HG03097 (cell line): ENCODE measurements around the gene MAP1LC3B2.

Source experiments
- ATAC-seq: cut with Tn5 transposase; IDR thresholded peaks from one replicate; pipeline ENCODE4 v1.9.1; 2021; ENCODE audit not compliant: unreplicated experiment, low FRiP score

MAP1LC3B2 gene

DNA sequence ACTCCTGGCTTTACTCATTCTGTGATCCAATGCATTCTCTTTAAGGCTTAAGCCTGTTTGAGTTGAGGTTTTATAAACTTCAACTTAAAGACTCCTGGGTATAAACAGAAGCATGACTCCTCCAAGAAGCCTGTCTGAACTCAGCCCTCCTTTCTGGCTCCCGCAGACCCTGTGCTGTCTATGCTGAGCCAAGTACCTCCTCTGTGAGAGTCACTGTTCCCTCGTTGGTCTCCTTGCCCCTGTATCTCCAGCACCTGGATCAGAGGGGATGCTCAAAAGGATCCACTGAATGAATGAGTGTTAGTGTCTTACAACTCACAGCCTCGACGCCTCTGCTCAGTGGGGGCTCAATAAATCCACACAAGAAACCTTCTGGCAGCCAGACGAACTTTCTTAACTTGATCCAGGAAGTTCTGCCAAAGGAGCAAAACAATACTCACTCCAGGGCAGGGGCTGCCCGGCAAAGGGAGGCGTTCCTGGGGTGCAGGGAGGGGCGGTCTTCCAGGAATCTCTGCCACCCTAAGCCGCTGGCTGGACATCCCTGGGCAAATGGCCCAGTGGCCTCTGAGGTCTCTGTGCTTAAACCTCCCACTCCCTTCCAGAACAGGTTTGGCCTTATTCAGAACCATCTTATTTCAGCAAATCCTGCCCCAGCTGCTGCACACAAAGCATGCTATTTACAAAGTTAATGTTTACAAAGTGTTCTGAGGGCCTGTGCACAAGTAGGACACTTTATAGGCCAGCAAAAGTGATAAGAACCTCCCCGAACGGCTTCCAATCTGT is 32.9 kb downstream of the MAP1LC3B2 start:
- no peak for ATAC-seq

DNA sequence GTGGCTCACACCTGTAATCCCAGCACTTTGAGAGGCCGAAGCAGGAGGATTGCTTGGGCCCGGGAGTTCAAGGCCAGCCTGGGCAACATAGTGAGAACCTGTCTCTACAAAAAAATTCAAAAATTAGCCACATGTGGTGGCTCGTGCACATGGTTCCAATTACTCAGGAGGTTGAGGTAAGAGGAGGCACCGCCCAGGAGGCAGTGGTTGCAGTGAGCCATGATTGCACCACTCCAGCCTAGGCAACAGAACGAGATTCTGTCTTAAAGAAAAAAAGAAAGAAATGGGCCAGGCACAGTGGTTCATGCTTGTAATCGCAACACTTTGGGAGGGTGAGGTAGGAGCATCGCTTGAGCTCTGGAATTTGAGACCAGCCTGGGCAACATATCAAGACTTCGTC is 33.5 kb downstream of the MAP1LC3B2 start:
- no peak for ATAC-seq

DNA sequence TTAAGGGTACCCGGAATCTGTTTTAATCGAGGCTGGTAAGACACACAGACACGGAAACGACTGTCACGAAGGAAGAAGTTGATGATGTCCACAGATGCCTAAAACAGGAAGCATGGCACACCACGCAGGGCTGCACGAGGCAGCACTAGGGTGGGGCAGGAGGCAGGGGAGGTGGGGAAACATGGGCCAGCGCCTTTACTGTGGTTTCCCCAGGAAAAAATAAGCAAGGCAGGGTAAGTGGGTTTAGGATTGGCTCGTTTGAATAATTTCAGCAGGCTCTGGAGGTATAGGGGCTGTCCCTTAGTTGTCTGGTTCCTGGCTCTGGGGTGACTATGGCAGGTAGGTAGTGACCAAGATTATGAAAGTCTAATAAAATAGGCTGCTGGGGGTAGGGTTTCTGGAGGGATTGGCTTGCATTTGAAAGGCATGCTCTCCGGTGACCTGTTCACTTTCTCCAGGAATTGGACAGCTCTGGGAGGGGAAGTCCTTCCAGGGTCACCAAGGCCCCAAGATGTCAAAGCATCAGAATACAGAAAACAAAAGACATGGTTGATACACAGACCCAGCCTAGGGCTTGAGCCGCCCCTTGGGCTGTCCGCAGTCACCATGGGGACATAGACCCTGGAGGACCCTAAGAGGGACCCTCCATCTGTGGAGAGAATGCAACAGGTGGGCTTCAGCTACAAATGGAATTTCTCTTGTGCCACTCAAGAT is 35.3 kb downstream of the MAP1LC3B2 start:
- no peak for ATAC-seq

DNA sequence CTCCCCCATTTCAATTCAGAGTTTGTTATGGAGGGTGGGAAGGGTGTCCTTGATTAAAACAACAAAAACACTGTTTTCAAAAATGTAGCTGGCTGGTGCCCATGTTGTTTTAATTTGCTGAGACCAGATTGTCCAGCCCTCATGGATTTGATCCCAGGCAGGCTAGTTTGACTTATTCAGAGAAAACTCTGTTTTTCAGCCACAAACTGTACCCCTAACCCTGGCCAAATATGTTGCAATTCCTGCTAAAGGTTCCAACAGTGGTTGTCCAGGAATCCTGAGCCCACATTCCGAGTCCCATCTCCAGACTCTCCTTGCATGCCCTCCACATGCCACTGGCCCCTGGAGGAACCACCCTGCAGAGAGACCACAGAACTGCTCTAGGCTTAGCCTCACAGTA is 36.0 kb downstream of the MAP1LC3B2 start:
- ATAC-seq: no peak

DNA sequence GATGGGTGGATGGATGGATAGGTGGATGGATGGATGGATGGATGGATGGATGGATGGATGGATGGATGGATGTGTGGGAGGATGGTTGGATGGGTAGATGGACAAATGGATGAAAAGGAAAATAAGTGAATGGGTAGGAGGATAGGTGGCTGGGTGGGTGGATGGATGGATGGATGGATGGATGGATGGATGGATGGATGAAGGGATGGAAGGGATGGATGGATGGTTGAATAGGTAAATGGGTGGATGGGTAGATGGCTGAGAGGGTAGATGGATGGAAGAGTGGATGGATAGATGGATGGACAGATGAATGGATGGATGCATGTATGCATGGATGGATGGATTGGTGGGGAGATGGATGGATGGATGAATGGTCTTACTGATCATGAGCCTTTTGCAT is 36.5 kb downstream of the MAP1LC3B2 start:
- no peak for ATAC-seq

DNA sequence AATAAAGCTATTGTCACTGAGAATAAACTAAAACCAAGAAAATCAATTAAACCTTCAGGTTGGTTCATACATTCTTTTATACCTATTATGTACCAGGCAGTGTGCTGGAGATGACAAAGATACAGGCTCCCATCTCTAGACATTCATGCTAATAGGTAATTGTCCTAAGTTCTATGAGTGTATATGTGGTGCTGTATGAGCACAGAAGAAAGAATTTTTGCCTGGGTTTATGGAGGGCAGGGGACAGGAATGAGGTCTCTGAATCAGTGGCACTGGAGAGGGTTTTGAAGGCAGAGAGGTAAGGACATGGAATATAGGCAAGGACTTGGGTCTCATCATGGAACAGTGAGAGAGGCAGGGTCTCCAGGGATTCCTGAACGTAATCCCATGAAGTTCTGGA is 38.7 kb downstream of the MAP1LC3B2 start:
- no peak for ATAC-seq

DNA sequence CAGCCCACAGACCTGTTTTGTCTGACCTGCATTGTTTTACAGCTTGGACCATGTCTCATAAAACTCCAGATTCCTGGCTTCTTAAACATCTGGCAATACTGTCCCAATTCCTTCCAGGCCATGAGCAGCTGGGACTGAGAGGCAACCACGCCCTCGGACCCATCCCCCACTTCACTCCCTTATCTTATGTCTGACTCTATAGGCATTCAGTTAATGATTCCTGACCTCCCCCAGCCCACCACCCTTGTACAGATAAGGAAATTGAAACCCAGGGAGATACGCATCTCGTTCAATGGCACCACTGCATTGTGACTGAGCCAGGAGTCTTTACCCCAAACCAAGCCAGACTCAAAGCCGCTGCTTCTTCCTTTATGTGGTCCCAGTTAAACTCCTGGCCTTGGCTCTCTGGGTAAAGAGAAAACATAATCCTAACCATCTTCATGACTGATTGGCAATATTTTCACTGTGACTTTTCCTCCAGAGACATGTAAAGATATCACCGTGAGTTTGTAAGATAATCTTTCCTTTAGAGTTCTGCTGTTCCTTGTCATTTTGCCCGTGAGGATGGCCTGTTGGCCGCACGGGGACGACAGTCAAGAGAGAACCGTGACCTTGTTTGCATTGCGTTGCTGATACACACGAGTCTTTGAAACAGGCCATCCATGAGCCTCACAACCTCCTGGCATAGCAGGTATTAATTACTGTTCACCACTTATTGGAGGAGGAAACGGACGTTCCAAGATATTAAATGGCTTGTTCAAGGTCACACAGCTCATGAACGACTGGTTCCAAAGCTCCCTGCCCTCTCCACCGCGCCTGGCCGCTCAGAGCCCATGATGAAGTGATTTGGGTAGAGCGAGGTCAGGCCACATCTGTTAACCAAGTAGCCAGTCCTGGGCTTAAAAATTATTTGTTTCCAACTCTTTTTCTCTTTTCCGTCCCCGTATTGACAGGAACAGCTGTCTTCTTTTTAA is 39.4 kb downstream of the MAP1LC3B2 start:
- ATAC-seq: no peak

DNA sequence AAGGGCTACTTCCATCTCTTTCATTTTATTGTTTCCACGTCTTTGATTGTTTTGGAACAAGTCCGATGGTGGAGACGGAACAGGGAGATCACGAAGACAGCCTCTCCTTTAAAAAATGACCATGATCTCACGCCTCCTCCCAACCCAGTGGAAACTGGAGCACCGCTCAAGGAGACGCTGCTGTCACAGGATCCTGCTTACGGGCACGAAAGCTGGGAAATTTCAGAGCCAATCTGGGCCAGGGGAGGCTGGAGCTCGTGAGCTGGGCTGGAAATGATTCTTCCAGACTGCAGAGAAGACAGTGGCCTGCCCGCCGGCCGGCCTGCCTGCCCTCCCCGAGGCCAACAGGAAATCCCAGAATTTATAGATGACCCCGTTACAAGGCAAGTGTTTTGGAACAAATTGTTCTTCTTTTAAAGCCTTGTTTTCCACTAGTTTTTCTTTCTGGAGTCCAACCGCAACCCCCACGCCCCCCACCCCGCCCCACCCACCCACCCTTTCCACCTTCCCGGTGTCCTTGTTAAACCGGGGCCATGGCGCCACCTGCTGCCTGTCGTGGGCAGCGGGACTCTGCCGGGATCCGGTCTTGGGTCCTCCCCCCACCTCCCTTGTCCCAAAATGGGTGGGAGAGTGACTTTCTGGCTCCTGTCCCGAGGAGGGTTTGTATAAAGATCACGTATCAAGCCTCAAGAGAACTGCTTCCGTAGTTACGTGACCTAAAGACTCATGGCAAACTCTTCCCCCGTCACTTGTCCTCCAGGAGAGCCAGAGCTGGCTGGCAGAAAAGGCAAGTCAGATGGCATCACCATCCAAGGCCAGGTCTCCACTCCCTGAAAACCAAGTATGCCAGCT is 40.3 kb downstream of the MAP1LC3B2 start:
- ATAC-seq: no peak

DNA sequence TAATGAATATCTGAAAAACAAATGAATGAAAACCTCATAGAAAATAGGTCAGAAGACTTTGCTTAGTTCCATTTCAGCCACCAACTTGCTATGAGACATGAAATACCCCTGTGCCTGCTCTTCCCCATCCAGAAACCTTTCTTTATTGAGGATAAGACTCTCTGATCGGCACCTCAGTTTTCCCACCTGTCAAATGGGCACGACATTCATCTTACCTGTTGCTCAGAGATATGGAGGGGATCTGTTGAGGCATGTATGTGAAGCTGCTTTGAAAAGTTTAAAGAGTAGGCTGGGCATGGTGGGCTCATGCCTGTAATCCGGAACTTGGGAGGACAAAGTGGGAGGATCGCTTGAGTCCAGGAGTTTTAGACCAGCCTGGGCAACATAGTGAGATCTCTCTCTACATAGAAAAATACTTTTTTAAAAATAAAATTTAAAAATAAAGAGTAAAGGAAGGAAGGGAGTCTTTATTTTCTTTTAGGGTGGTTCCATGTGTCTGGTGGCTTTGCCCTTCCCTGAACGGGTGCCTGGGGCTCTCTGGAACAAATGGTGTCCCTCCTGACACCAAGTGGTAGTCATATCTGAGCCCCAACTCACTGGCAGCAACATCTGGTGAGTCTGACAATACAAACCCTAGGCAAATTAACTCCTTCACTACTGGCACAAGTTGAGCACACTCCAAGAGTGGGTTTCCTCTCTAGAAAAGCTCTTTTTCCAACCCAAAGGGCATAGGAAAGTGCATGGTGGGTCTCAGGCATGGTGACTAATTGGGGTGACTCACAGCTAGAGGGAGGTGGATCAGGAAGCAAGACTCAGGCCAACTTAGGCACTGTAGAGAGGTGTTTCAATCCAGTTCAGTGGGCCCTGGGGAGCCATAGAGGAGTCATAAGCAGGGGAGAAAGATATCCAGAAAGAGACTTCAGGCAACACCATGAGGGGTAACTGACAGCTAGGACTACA is 42.1 kb downstream of the MAP1LC3B2 start:
- ATAC-seq: no peak

DNA sequence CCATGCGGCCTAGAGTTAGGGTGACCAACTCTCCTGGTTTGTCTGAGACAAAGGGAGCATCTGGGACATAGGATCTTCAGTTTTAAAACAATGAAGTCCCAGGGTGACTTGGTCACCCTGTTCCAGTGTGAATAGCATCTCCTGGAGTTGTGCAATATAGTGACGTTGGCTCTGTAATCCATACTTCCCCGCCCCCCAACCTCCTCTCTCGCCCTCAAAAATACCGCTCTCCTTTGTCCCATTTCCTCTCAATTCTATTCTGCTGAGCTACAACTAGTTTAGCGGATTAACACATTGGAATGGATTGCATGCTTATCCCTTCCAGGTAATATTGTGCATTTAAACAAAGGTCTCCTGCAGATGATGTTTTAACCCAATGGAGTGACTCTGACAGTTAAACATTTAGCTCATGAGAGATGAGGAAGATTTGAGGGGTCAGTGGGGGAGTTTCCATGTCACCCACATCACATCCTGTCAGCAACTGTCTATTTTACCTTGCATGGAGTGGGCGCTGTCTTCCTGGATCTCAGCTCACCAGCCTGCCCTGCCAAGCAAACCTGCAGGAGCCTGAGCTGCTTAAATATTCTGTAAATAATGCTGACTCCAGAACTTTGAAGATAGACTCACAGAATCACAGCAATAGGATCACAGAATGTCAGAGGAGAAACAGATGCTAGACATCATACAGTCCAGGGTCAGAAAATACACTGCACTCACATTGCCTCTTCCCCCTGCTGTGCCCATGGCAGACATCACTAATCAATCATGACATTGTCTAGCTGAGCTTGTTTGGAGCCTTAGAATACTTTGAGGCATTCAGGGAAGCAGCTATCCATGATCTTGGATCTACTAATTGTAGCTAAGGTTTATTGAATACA is 43.0 kb downstream of the MAP1LC3B2 start:
- ATAC-seq: no peak

DNA sequence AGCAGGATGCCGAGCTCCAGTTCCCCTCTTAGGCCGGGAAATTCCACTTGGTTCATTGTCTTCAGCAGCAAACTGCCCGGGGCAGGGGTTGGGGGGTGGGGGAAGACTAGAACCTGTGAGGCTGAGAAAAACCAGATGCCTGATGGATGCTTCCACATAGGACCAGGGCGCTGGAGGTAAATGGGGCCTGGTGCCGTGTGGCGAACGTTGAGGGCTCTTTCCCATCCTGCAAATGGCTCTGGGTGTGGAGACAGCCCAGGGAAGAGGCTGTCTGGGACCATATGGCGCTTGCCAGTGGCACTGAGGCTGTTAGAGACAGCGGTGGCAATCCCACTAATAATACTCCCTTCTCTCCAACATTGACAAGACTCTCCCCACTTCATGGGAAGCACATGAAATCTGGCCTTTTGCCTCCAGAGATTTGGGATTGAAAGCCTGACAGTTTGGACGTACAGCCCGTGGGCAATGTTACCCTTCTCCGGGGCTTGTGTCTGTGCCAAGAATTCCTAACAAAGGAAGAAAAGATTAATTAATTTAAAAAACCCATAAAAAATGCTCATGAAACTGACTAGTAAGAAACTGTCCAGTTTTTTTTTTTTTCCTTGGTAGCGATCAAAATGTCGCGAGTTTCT is 44.5 kb downstream of the MAP1LC3B2 start:
- no peak for ATAC-seq

DNA sequence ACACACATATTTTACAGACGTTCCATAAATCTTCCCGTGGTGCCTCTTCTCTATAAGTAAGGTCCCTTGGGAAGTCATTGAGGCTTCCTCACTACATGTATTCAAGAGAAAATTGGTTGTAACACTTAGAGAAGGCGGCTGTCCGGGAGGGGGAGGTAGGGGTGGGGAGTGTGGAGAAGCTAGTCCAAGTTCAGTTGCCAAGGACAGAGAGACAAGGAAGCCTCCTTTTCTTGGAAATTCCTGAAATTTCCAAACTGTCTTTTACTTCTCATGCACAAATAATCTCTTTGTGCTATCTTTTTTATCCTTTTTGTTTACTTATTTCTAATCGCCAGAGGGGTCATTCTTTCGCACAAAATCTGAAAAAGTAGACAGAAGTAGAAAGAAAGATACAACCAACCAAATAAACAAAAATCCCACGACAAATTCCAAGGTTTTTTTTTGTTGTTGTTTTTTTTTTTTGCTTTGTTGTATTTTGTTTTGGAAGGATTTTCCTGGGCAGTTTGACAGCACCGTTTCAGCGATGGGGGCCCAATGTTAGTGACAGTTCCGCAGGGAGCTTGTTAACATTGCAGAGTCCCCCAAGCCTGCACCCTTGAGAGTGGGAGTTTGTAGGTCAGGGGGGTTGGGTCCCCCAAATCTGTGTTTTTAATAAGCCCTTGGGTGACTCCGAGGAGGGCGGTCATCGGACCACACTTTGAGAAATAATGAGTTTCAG is 45.2 kb downstream of the MAP1LC3B2 start:
- no peak for ATAC-seq

DNA sequence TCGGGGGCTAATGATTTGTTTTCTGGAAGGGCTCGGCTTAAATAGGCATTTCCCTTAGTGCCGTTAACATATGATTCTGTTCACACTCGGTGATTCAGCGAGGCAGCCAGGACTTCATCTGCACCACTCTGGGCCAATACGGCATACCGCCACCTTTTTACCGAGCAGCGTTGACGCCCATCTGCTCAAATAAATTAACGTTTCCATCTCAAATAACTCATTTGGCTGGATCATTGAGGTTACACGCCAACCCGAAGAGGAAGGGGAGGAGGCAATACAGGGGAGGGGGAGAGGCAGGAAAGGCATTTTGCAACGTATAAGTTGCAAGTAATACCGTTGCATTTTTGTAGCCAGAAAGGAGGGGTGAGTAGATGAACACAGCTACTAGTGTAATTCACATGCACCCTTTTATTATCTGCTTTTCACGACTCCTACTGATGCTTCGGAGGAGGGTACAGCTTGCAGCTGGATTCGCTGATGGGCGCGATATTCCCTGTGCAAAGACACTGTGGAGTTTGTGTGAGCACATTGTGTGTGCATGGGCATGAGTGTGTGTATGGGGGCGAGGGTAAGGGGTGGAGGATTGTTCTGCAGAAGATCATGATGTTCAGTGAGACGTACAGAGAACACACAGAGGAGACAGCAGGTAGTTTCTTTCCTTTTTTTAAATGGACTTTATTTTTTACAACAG is 45.9 kb downstream of the MAP1LC3B2 start:
- no peak for ATAC-seq

DNA sequence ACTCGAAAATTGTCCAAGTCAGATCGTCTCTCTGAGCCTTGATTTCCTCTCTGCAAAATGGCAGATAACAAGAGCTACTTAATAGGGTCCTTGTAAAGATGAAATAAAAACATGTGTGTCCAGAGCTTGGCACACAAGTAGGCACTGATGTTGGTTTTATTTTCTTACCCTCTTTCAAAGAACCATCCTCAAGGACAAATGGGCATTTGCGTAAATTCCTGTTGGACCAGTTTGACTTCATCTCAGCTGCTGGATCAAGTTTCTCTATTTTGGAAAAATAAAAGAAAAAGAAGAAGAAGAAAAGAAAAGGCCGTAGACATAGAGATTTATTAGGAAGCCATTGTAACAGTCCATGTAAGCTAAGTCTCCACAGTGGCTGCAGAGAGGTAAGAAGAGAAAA is 47.2 kb downstream of the MAP1LC3B2 start:
- no peak for ATAC-seq

DNA sequence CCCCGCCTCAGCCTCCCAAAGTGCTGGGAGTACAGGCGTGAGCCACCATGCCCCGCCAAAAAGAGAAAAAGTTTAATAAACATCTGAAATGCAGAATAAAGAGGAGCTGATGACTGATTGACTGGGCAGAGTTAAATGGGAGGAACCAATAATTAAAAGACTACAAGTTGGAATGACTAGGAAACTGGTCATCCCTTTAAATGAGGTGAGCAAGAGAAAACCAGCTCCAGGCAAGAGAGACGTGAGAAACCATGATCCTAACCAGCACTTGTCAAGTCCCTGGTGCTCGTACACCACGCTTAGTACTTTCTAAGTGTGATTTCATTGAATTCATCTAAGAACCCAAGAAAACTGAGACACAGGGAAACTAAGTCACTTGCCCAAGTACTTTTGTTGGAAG is 47.9 kb downstream of the MAP1LC3B2 start:
- no peak for ATAC-seq

DNA sequence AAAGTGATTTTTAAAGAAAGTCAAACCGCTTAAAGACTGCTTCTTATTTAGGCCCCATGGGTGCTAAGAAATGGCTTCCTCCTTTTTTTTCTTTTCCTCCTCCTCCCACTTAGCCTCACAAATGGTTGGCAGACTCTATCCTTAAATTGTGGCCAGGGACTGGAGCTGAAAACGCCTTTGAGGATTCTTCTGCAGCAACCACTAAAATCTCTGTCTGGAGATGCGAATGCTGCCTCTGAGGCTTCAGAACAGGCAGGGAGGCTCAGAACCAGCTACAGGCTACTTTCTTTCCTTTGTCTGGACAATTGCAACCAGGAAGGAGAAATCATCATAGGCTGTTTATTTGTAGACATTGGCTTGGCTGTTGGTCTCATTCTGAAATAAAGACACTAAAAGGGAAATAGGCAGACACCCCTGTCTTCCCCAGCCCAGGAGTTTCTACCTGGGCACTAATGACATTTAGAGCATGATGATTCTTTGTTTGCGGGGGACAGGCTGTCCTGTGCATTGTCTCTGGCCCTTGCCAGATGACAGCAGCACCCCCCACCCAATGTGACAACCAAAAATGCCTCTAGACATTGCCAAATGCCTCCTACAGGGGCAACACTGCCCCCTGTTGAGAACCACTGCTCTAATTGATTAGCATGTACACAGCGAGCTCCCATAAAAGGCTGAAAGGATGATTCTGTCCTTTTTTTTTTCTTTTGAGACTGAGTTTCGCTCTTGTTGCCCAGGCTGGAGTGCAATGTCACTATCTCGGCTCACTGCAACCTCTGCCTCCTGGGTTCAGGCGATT is 50.3 kb downstream of the MAP1LC3B2 start:
- no peak for ATAC-seq
